ENCODE results near the gene SLC30A2. TPM values are rescaled to one million over a fixed set of nuclear protein-coding genes. Genes with fewer than 3 reads are reported as not detected.

The SLC30A2 gene
- polyA plus RNA-seq, 4 donors = 3.1 to 5.8 (median 4.2) TPM

GRCh38 chr1:26070296-26070962, 24.5 kb upstream of the SLC30A2 start:
- DNase-seq (ENCODE audit: low read depth in 4 of 4, low spot score in 2 of 4) = no peak

GRCh38 chr1:26069941-26070295, 24.0 kb upstream of the SLC30A2 start:
- no peak for DNase-seq (ENCODE audit: low read depth in 4 of 4, low spot score in 2 of 4)

GRCh38 chr1:26067432-26067911, 21.6 kb upstream of the SLC30A2 start, which contains the start of gene TRIM63:
Gene TRIM63, minus strand, starts transcription at chr1:26067630. Its CDS starts 136 bp downstream, at chr1:26067494.
- DNase-seq (ENCODE audit: low read depth in 4 of 4, low spot score in 2 of 4) = no peak

GRCh38 chr1:26066857-26067256, 20.9 kb upstream of the SLC30A2 start:
- no peak for DNase-seq (ENCODE audit: low read depth in 4 of 4, low spot score in 2 of 4)

GRCh38 chr1:26066160-26066559, 20.2 kb upstream of the SLC30A2 start:
- DNase-seq (ENCODE audit: low read depth in 4 of 4, low spot score in 2 of 4) = no peak

GRCh38 chr1:26064553-26064952, 18.6 kb upstream of the SLC30A2 start:
- DNase-seq (ENCODE audit: low read depth in 4 of 4, low spot score in 2 of 4) = no peak

- DNase-seq (ENCODE audit: low read depth in 4 of 4, low spot score in 2 of 4) = no peak
Observed at GRCh38 chr1:26060832-26061574, 15.1 kb upstream of the SLC30A2 start.

GRCh38 chr1:26059906-26060305, 14.0 kb upstream of the SLC30A2 start:
- no peak for DNase-seq (ENCODE audit: low read depth in 4 of 4, low spot score in 2 of 4)

- no peak for DNase-seq (ENCODE audit: low read depth in 4 of 4, low spot score in 2 of 4)
Observed at GRCh38 chr1:26058052-26058595, 12.2 kb upstream of the SLC30A2 start.

- no peak for DNase-seq (ENCODE audit: low read depth in 4 of 4, low spot score in 2 of 4)
Observed at GRCh38 chr1:26057189-26057588, 11.3 kb upstream of the SLC30A2 start.

- no peak for DNase-seq (ENCODE audit: low read depth in 4 of 4, low spot score in 2 of 4)
Observed at GRCh38 chr1:26055041-26055440, 9.1 kb upstream of the SLC30A2 start.

GRCh38 chr1:26053718-26054560, 8.0 kb upstream of the SLC30A2 start:
- DNase-seq (ENCODE audit: low read depth in 4 of 4, low spot score in 2 of 4) = no peak

GRCh38 chr1:26050248-26050640, 4.3 kb upstream of the SLC30A2 start:
- no peak for DNase-seq (ENCODE audit: low read depth in 4 of 4, low spot score in 2 of 4)

- no peak for DNase-seq (ENCODE audit: low read depth in 4 of 4, low spot score in 2 of 4)
Observed at GRCh38 chr1:26049531-26050247, 3.8 kb upstream of the SLC30A2 start.

- DNase-seq (ENCODE audit: low read depth in 4 of 4, low spot score in 2 of 4) = no peak
Observed at GRCh38 chr1:26047278-26047874, 1.5 kb upstream of the SLC30A2 start.

- no peak for DNase-seq (ENCODE audit: low read depth in 4 of 4, low spot score in 2 of 4)
Observed at GRCh38 chr1:26046246-26047095, 553 bp upstream of the SLC30A2 start.

GRCh38 chr1:26044971-26045721, 772 bp downstream of the SLC30A2 start:
- DNase-seq (ENCODE audit: low read depth in 4 of 4, low spot score in 2 of 4) = no peak

GRCh38 chr1:26044414-26044813, 1.5 kb downstream of the SLC30A2 start:
- DNase-seq (ENCODE audit: low read depth in 4 of 4, low spot score in 2 of 4) = no peak
